ENCODE data around the gene CLDN5.

DNA sequence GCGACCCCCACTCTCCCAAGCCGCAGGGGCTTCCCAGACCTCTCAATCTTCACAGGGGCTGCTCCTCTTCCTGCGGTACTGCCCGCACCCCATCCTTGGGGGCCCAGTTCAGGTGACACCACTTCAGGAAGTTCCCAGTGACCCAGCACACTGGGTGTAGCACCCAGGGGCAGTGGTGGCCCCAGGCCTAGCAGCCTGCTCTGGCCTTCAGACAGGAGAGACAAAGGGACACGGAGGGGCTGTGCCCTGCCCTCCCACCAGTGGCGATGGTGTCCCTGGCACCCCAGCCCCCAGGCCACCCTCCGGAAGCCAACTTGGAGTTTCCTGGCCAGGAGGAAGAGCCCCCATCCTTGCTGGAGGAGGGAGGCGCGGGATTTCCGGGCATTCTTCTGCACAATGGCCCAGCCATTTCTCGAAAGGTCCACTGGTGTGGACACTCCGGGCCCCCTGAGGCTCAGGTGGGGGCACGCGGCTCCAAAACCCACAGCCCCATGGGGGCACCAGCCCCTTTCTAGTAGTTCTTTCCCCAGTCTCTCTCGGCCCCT is 978 bp upstream of the CLDN5 start:
- TF ChIP-seq EZH2 (IDR thresholded peaks at IDR 0.05) (no peak), POLR2AphosphoS5 (IDR thresholded peaks at IDR 0.05; ENCODE audit: borderline replicate concordance, low read depth, low read length) (no peak), FOXP2 (optimal IDR thresholded peaks at IDR 0.05; ENCODE audit: control extremely low read depth, extremely low read length, insufficient read depth) (no peak)
